Nephron (organoid): ENCODE data around the gene ALDH18A1.

Source experiments
- H3K27ac Mint-ChIP-seq, 3 experiments: 2 replicates each; pipeline ENCODE4 v1.8.0; 2020; ENCODE audit warnings: mixed read lengths in 3 of 3, mild to moderate bottlenecking in 2 of 3, moderate library complexity in 1 of 3
- H3K27me3 Mint-ChIP-seq: 2 replicates; pipeline ENCODE4 v1.8.0; 2021; ENCODE audit warnings: low read depth, mild to moderate bottlenecking, moderate library complexity, mixed read lengths
- H3K36me3 Mint-ChIP-seq: 2 replicates; pipeline ENCODE4 v1.8.0; 2020; ENCODE audit warnings: low read depth, mixed read lengths
- H3K4me1 Mint-ChIP-seq: 2 replicates; pipeline ENCODE4 v1.8.0; 2020; ENCODE audit warnings: mixed read lengths
- H3K4me3 Mint-ChIP-seq, 3 experiments: 2 replicates each; pipeline ENCODE4 v1.8.0; 2020; ENCODE audit warnings: mild to moderate bottlenecking in 3 of 3, mixed read lengths in 3 of 3, moderate library complexity in 2 of 3
- H3K9me3 Mint-ChIP-seq: 2 replicates; pipeline ENCODE4 v1.8.0; 2020; ENCODE audit warnings: mixed read lengths
- CTCF ChIP-seq, 3 experiments: fragments of 200-600 bp; sonication (generic); IDR thresholded peaks; one replicate each; pipeline ENCODE4 v1.5.0; 2021; ENCODE audit warnings: antibody characterized with exemption in 3 of 3; ENCODE audit not compliant: unreplicated experiment in 3 of 3

The ALDH18A1 gene

GRCh38 chr10:95656291-95657164 lies at the start of gene ALDH18A1:
Gene ALDH18A1 (minus strand): TSS chr10:95656711. CDS start chr10:95653377, 3,334 bp downstream.
- Mint-ChIP-seq H3K9me3 (no peaks in the 10 kb centered on the region), H3K4me3 (peak within 1 kb of the TSS; percentile 99 to 100 (median 100)), H3K27ac (peak within 1 kb of the TSS; percentile 82 to 96 (median 94)), H3K36me3 (peaks cover 23% of the 10 kb centered on the region), H3K27me3 (no peaks in the 10 kb centered on the region), H3K4me1 (peaks cover 17% of the 10 kb centered on the region)
- TF ChIP-seq CTCF (IDR thresholded peaks at IDR 0.05; ENCODE audit: unreplicated experiment in 3 of 3) = no peak

GRCh38 chr10:95698415-95698814 lies 41.9 kb upstream of the ALDH18A1 start:
- H3K4me3 Mint-ChIP-seq = no peak overlapping the region
- H3K36me3 Mint-ChIP-seq = no peaks in the 10 kb centered on the region
- TF ChIP-seq CTCF (IDR thresholded peaks at IDR 0.05; ENCODE audit: unreplicated experiment in 3 of 3) = no peak
- H3K9me3 Mint-ChIP-seq = peaks cover 7% of the 10 kb centered on the region
- no peaks in the 10 kb centered on the region for H3K27me3 Mint-ChIP-seq
- no peak overlapping the region for H3K27ac Mint-ChIP-seq
- H3K4me1 Mint-ChIP-seq = peaks cover 8% of the 10 kb centered on the region

GRCh38 chr10:95697429-95697828 lies 40.9 kb upstream of the ALDH18A1 start:
- Mint-ChIP-seq H3K4me3 (no peak overlapping the region), H3K4me1 (peaks cover 14% of the 10 kb centered on the region), H3K27ac (no peak overlapping the region), H3K36me3 (no peaks in the 10 kb centered on the region), H3K9me3 (peaks cover 7% of the 10 kb centered on the region), H3K27me3 (no peaks in the 10 kb centered on the region)
- TF ChIP-seq CTCF (IDR thresholded peaks at IDR 0.05; ENCODE audit: unreplicated experiment in 3 of 3) = no peak

- Mint-ChIP-seq H3K4me1 (peaks cover 32% of the 10 kb centered on the region), H3K9me3 (peaks cover 7% of the 10 kb centered on the region)
These were observed 38.2 kb upstream of the ALDH18A1 start for GRCh38 chr10:95694665-95695064.

GRCh38 chr10:95693668-95694534 lies 37.4 kb upstream of the ALDH18A1 start, which contains the start of gene TCTN3:
Gene TCTN3 (minus strand): TSS chr10:95693927. CDS start chr10:95693899, 28 bp downstream.
- Mint-ChIP-seq H3K4me1 (peaks cover 32% of the 10 kb centered on the region), H3K4me3 (peak within 1 kb of the TSS; percentile 94 to 98 (median 97)), H3K36me3 (peaks cover 20% of the 10 kb centered on the region), H3K9me3 (peaks cover 7% of the 10 kb centered on the region), H3K27me3 (no peaks in the 10 kb centered on the region), H3K27ac (peak within 1 kb of the TSS; percentile 22 to 93 (median 78))
- peak; percentile 100 for TF ChIP-seq CTCF (IDR thresholded peaks at IDR 0.05; ENCODE audit: unreplicated experiment in 3 of 3)

More at GRCh38 chr10:95694665-95695064, 38.2 kb upstream of the ALDH18A1 start:
- H3K36me3 Mint-ChIP-seq = peaks cover 16% of the 10 kb centered on the region
- peak overlapping the region; percentile 48 to 61 (median 52) for H3K4me3 Mint-ChIP-seq
- H3K27me3 Mint-ChIP-seq = no peaks in the 10 kb centered on the region
- peak overlapping the region in 2 of 3 experiments; percentile 22 to 78 for H3K27ac Mint-ChIP-seq
- TF ChIP-seq CTCF (IDR thresholded peaks at IDR 0.05; ENCODE audit: unreplicated experiment in 3 of 3) = no peak
